ENCODE data around the gene AUTS2. TPM values are rescaled to one million over a fixed set of nuclear protein-coding genes. Genes with fewer than 3 reads are reported as not detected.

The AUTS2 gene
- total RNA-seq, 4 donors from 2014 or later: 29.8 to 114 (median 59.4) TPM

- TF ChIP-seq CTCF (IDR thresholded peaks at IDR 0.05) (no peak), EP300 (IDR thresholded peaks at IDR 0.05; ENCODE audit: low read depth) (no peak), POLR2AphosphoS5 (IDR thresholded peaks at IDR 0.05) (no peak), POLR2A (IDR thresholded peaks at IDR 0.05) (no peak)
- Histone ChIP-seq H3K27me3 (no peaks in the 10 kb centered on the region), H3K36me3 (no peaks in the 10 kb centered on the region), H3K4me3 (no peak overlapping the region), H3K27ac (peak overlapping the region in 3 of 4 donors; percentile 12 to 29 (median 26)), H3K9me3 (no peaks in the 10 kb centered on the region), H3K4me1 (peaks cover 0 to 31% (median 12%) of the 10 kb centered on the region in 4 donors)
- WGBS, 2 donors (ENCODE audit: low coverage in 1 of 2): 39 to 60% methylated on average over 2 to 4 of the region's 4 CpGs
- intact Hi-C loops (cut with DNase I; ENCODE audit: low total_unique reads): no loop called here
- in situ Hi-C loops (cut with MboI; ENCODE audit: low pct_ligation_motif_present in 1 of 4, low pct_unique_long_range_greater_than_20kb in 1 of 4, low sequenced_read_pairs in 3 of 4): no loop called here
- peak; percentile 35 for DNase-seq
Observed at GRCh38 chr7:70587739-70588138, 989.5 kb downstream of the AUTS2 start.

GRCh38 chr7:70588191-70588921 lies 990.1 kb downstream of the AUTS2 start:
- TF ChIP-seq CTCF (IDR thresholded peaks at IDR 0.05) (no peak), POLR2A (IDR thresholded peaks at IDR 0.05) (no peak), POLR2AphosphoS5 (IDR thresholded peaks at IDR 0.05) (no peak), EP300 (IDR thresholded peaks at IDR 0.05; ENCODE audit: low read depth) (no peak)
- 73 to 75% methylated on average over 10 of the region's 10 CpGs for WGBS, 2 donors (ENCODE audit: low coverage in 1 of 2)

GRCh38 chr7:70589010-70589409 lies 990.7 kb downstream of the AUTS2 start:
- no peak for TF ChIP-seq CTCF (IDR thresholded peaks at IDR 0.05)
- no peak for TF ChIP-seq EP300 (IDR thresholded peaks at IDR 0.05; ENCODE audit: low read depth)
- no peak for TF ChIP-seq POLR2A (IDR thresholded peaks at IDR 0.05)
- no peak for TF ChIP-seq POLR2AphosphoS5 (IDR thresholded peaks at IDR 0.05)
- WGBS, 2 donors (ENCODE audit: low coverage in 1 of 2): 91 to 93% methylated on average over 3 to 7 of the region's 7 CpGs
- peaks cover 0 to 31% (median 12%) of the 10 kb centered on the region in 4 donors for H3K4me1 ChIP-seq

More at GRCh38 chr7:70588191-70588921, 990.1 kb downstream of the AUTS2 start:
- in situ Hi-C loops (cut with MboI; ENCODE audit: low pct_ligation_motif_present in 1 of 4, low pct_unique_long_range_greater_than_20kb in 1 of 4, low sequenced_read_pairs in 3 of 4) (no loop called here), intact Hi-C loops (cut with DNase I; ENCODE audit: low total_unique reads) (no loop called here)
- H3K36me3 ChIP-seq: no peaks in the 10 kb centered on the region
- H3K4me1 ChIP-seq: peaks cover 0 to 31% (median 12%) of the 10 kb centered on the region in 4 donors
- no peaks in the 10 kb centered on the region for H3K27me3 ChIP-seq
- H3K27ac ChIP-seq: peak overlapping the region in 3 of 4 donors; percentile 12 to 29 (median 26)
- H3K9me3 ChIP-seq: no peaks in the 10 kb centered on the region
- no peak for DNase-seq
- no peak overlapping the region for H3K4me3 ChIP-seq

GRCh38 chr7:70589590-70589989 lies 991.3 kb downstream of the AUTS2 start:
- H3K27ac ChIP-seq: peak overlapping the region; percentile 60 to 71 (median 70)
- no peaks in the 10 kb centered on the region for H3K27me3 ChIP-seq
- H3K9me3 ChIP-seq: no peaks in the 10 kb centered on the region
- DNase-seq: no peak
- WGBS, 2 donors (ENCODE audit: low coverage in 1 of 2): 74 to 79% methylated on average over 2 to 3 of the region's 3 CpGs
- in situ Hi-C loops (cut with MboI; ENCODE audit: low pct_ligation_motif_present in 1 of 4, low pct_unique_long_range_greater_than_20kb in 1 of 4, low sequenced_read_pairs in 3 of 4): no loop called here
- peaks cover 0 to 31% (median 12%) of the 10 kb centered on the region in 4 donors for H3K4me1 ChIP-seq
- no peak overlapping the region for H3K4me3 ChIP-seq
- H3K36me3 ChIP-seq: no peaks in the 10 kb centered on the region
- TF ChIP-seq POLR2AphosphoS5 (IDR thresholded peaks at IDR 0.05) (no peak), CTCF (IDR thresholded peaks at IDR 0.05) (no peak), POLR2A (IDR thresholded peaks at IDR 0.05) (no peak), EP300 (IDR thresholded peaks at IDR 0.05; ENCODE audit: low read depth) (no peak)
- intact Hi-C loops (cut with DNase I; ENCODE audit: low total_unique reads): no loop called here

More at GRCh38 chr7:70589010-70589409, 990.7 kb downstream of the AUTS2 start:
- no peaks in the 10 kb centered on the region for H3K9me3 ChIP-seq
- DNase-seq: no peak
- in situ Hi-C loops (cut with MboI; ENCODE audit: low pct_ligation_motif_present in 1 of 4, low pct_unique_long_range_greater_than_20kb in 1 of 4, low sequenced_read_pairs in 3 of 4) (no loop called here), intact Hi-C loops (cut with DNase I; ENCODE audit: low total_unique reads) (no loop called here)
- H3K4me3 ChIP-seq: no peak overlapping the region
- no peak overlapping the region for H3K27ac ChIP-seq
- no peaks in the 10 kb centered on the region for H3K27me3 ChIP-seq
- no peaks in the 10 kb centered on the region for H3K36me3 ChIP-seq
